ENCODE data around the gene CABLES1.
"Not testable (repeated sequence)": the region's sequence is repeated elsewhere in the genome, so short reads cannot be mapped to it uniquely, and the experiment has no call there.

The CABLES1 gene

DNA sequence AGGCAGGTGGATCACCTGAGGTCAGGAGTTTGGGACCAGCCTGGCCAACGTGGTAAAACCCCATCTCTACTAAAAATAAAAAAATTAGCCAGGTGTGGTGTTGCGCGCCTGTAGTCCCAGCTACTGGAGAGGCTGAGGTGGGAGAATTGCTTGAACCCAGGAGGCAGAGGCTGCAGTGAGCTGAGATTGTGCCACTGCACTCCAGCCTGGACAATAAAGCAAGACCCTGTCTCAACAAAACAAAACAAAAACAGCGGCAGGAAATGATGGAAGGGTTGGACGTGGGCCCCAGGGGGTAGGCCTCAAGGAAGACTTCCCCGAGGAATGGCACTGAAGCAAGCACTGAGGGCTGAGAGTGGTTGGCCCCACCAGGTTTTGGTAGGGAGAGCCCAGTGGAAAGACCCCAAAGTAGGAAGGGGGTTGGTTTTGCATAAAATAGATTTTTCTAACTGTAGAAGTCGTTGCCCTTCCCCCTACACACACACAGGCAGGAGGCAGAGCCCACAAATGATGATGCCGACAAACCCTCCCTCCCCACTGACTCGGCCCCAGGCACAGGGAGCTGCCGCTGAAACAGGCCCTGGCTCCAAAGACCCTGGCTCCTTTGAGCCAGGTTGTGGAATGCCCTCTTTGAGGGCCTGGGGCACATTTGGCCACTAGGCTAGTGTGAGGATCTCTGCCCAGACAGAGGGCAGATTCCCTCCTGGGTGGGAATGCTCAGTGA is 104.8 kb downstream of the CABLES1 start:
- DNase-seq (ENCODE audit: low read depth, low spot score), result no peak

DNA sequence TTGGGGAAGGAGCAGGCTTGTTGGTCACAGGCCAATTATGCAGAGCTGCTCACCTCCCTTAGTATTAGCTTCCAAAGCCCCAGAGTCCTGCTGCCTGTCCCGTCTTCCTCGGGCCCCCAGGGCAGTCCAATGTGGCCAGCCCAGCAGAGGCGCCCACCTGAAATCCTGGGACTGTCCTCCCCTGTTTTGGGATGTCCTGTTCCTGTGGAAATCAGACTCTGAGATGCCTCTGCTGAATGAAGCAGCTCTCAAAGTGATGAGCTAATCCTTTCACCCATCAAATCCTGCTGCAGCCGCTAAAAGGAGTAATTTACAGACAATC is 105.3 kb downstream of the CABLES1 start:
- DNase-seq (ENCODE audit: low read depth, low spot score), result no peak

DNA sequence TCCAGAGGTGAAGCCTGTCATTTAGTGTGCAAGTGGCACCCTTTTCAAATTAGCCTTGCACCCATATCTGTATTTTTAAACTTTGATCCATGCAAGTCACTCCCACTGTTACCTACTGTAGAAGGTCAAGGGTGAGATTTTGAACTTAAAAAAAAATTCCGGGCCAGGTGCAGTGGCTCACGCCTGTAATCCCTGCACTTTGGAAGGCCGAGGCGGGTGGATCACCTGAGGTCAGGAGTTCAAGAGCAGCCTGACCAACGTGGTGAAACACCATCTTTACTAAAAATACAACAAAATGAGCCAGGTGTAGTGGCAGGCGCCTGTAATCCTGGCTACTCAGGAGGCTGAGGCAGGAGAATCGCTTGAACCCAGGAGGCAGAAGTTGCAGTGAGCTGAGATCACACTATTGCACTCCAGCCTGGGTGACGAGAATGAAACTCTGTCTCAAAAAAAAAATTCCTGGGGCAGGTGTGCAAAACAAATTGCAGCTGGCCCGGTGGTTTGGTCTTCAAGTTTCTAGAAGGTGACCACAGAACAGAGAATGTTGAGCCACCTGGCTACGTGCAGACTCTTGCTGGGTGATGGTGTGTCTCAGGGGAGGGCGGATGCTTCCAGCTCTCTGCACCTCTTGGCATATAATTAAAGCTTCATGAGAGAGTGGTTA is 106.7 kb downstream of the CABLES1 start:
- DNase-seq (ENCODE audit: low read depth, low spot score), result not testable (repeated sequence)

GRCh38 chr18:23243178-23243577 is 107.9 kb downstream of the CABLES1 start:
- DNase-seq (ENCODE audit: low read depth, low spot score), result no peak

DNA sequence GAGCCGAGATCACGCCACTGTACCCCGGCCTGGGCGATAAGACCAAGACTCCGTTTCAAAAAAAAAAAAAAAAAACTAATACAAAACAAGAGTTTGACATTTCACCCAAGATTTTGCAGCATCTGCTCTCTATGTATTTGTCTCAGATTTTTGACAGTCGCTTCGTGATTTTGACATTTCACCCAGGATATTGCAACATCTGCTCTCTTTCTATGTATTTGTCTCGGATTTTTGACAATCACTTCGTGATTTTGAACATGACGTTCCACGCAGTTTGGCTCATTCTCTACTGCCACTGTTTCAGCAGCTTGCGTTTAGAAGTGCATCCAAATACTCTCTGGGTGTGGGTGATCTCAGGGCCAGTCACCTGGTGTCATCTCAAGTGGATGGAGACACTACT is 108.5 kb downstream of the CABLES1 start:
- DNase-seq (ENCODE audit: low read depth, low spot score), result no peak

- no peak for DNase-seq (ENCODE audit: low read depth, low spot score)
Measured at GRCh38 chr18:23244401-23244800, 109.1 kb downstream of the CABLES1 start.

- DNase-seq (ENCODE audit: low read depth, low spot score), result no peak
Measured at GRCh38 chr18:23245461-23245860, 110.2 kb downstream of the CABLES1 start.

- no peak for DNase-seq (ENCODE audit: low read depth, low spot score)
Measured at GRCh38 chr18:23247331-23247730, 112.0 kb downstream of the CABLES1 start.

DNA sequence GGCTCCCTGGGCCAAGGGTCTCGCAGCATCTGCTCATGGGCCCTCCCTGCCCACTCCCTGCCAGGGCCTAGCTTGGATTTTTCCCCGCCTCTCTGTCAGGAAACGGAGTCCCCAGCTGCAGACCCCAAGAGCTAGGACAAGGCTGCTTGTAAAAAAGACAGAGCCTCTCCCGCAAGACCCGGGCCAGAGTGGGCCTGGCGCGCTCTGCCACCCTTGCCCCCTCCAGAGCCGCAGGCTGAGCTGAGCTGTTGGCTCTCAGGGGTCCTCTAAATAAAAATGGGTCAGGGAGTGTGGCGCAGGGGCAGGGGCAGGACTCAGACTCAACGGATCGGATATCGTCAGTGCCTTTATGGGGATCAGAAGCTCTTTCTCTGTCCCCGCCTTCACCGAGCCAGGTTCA is 112.6 kb downstream of the CABLES1 start:
- no peak for DNase-seq (ENCODE audit: low read depth, low spot score)

GRCh38 chr18:23248826-23249225 is 113.5 kb downstream of the CABLES1 start:
- DNase-seq (ENCODE audit: low read depth, low spot score), result no peak

DNA sequence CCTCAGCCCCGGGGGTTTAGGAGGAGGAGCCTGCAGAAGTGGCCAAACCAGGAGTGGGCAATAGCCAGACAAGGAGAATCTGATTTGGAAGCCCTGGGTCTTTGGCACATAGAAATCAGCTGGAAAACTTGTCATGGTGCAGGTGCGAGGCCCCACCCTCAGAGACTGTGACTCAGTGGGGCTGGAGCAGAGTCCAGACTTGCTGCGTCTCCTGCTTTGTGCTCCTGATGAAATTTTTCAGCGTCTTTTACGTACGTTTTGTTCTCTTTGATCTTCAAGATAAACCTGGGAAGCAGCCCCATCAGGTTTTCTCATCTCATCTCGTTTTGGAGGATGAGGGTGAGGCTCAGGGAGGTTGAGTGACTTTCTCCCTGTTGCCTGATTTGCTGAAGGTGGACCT is 114.1 kb downstream of the CABLES1 start:
- DNase-seq (ENCODE audit: low read depth, low spot score), result no peak

DNA sequence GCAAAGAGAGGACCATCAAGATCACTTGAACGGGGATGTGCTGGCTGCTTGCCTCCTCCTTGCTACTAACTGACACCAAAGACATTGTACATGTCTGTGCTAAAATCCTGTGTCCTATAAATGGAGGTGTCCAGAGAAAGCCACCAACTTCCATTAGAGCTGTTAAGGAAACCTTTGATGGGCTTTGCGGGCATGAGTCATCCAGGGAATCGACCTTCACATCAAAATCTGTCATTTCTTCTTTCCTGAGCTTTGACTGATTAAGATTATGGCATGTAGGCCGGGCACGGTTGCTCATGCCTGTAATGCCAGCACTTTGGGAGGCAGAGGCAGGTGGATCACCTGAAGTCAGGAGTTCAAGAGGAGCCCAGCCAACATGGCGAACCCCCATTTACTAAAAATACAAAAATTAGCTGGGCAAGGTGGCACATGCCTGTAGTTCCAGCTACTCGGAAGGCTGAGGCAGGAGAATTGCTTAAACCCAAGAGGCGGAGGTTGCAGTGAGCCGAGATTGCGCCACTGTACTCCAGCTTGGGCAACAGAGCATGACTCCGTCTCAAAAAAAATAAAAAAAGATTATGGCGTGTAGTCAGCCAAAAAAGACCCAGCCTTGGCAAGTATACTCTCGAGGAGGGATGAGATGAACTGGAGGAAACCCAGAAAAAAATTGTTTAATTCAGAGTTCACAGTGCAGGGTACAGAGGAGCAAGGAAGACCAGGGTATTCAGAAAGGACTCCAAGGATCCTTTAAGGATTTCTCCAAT is 115.8 kb downstream of the CABLES1 start:
- DNase-seq (ENCODE audit: low read depth, low spot score), result no peak

- no peak for DNase-seq (ENCODE audit: low read depth, low spot score)
Measured at GRCh38 chr18:23253630-23254029, 118.3 kb downstream of the CABLES1 start.

- no peak for DNase-seq (ENCODE audit: low read depth, low spot score)
Measured at GRCh38 chr18:23257137-23257536, 121.9 kb downstream of the CABLES1 start.

GRCh38 chr18:23257686-23258565 is 122.6 kb downstream of the CABLES1 start:
- DNase-seq (ENCODE audit: low read depth, low spot score), result no peak

- DNase-seq (ENCODE audit: low read depth, low spot score), result no peak
Measured at GRCh38 chr18:23258566-23259469, 123.5 kb downstream of the CABLES1 start.

DNA sequence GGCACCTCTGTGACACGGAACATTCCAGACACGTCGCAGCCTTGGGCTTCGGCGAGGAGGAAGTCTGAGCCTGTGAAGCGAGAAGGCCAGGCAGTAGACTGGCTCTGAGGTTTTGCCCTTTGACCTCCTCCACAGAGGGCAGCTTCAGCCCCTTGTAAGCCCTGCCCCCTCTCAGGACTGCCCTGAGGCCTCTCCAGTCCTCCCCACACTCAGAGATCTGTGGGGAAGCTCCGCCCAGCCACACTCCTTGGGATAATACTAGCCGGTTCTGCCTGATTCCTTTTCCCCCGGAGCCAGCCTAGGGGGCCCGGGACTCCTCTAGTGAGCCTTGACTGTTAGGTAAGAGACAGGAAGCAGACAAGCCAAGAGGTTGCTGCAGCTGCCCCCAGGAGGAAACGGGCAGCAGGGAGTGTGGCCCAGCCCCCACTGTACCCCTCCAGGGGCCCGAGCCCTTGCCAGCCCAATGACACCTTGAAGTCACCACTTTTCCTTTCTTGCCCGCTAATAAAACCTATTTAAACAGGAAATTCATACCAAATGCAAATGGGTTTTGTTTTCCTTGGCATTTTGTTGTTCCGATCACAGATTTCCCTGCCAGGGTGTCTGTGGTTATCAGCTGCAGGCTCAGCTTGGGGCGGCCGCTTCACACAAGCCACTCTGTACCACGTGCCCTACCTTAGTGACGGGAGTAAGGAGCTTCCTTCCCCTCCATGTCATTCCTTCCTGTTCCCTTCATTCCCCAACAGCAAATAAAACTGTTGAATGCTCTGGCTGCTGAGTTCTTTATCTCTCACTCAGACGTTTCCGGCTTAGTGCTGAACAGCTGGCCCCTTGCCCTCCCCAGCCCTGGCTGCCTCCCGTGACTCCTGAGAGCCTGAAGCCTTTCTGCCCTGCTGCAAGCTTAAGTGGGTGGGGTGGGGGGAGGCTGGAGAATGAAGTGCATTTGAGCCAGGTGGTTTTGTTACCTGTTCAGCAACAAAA is 124.7 kb downstream of the CABLES1 start:
- DNase-seq (ENCODE audit: low read depth, low spot score), result no peak

DNA sequence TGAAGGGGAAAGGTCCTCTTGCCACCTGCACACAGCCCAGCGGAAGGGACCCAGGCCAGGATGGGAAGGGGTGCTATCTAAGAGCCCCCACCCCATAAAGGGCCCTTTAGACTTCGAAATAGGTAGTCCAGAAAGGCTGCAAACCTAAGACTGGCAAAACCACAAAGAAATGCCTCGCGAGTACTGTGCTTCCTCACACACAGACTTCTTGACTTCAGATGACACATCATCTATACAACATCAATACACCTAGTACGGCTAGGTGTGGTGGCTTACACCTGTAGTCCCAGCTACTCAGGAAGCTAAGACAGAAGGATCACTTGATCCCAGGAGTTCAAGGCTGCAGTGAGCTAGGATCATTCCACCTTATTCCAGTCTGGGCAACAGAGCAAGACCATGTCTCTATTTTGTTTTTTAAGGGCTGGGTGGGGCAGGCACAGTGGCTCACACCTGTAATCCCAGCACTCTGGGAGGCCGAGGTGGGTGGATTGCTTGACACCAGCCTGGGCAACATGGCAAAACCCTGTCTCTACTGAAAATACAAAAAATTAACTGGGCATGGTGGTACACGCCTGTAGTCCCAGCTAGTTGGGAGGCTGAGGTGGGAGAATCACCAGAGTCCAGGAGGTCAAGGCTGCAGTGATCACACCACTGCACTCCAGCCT is 125.8 kb downstream of the CABLES1 start:
- no peak for DNase-seq (ENCODE audit: low read depth, low spot score)
